SU-DHL-6 (cell line): Measurements from ENCODE around the gene ALDH9A1.

Source experiments
- H2AFZ ChIP-seq: fragments of 200-600 bp; sonication (generic); 2 replicates; pipeline ENCODE4 v1.6.1; 2014; ENCODE audit warnings: low read depth, mild to moderate bottlenecking, moderate library complexity, mixed read lengths, antibody characterized with exemption, low read length; ENCODE audit not compliant: severe bottlenecking
- H3F3A ChIP-seq: fragments of 200-600 bp; shearing (Covaris generic); 2 replicates; pipeline ENCODE4 v1.6.0; 2016; ENCODE audit warnings: antibody characterized with exemption, mild to moderate bottlenecking; ENCODE audit not compliant: insufficient read depth
- H3K27ac ChIP-seq: fragments of 200-600 bp; sonication (generic); 2 replicates; pipeline ENCODE4 v1.5.1; 2016; ENCODE audit warnings: low read depth, mild to moderate bottlenecking, low read length, moderate library complexity, mixed read lengths
- H3K27me3 ChIP-seq: fragments of 200-600 bp; sonication (generic), shearing (Covaris generic); 2 replicates; pipeline ENCODE4 v1.6.0; 2014; ENCODE audit warnings: mild to moderate bottlenecking, low read length
- H3K36me3 ChIP-seq: fragments of 200-600 bp; sonication (generic); 2 replicates; pipeline ENCODE4 v1.6.1; 2014; ENCODE audit warnings: mild to moderate bottlenecking, low read length, mixed read lengths
- H3K4me2 ChIP-seq: fragments of 300-600, 200-600 bp; shearing (Covaris generic), sonication (generic); 2 replicates; pipeline ENCODE4 v1.6.0; 2014; ENCODE audit warnings: low read length, low read depth, mild to moderate bottlenecking; ENCODE audit not compliant: poor library complexity, severe bottlenecking
- H3K4me3 ChIP-seq: fragments of 200-600 bp; sonication (generic); 2 replicates; pipeline ENCODE4 v1.5.1; 2014; ENCODE audit warnings: antibody characterized with exemption, low read length, mild to moderate bottlenecking, mixed read lengths; ENCODE audit not compliant: insufficient read depth, poor library complexity, severe bottlenecking
- H3K79me2 ChIP-seq: fragments of 200-600 bp; sonication (generic); 2 replicates; pipeline ENCODE4 v1.6.1; 2014; ENCODE audit warnings: mild to moderate bottlenecking, low read length, moderate library complexity; ENCODE audit not compliant: insufficient read depth
- H3K9ac ChIP-seq: fragments of 200-600 bp; sonication (generic); 2 replicates; pipeline ENCODE4 v1.7.0; 2014; ENCODE audit warnings: mild to moderate bottlenecking, low read length
- H3K9me2 ChIP-seq: fragments of 200-600 bp; sonication (generic); replicated peaks from 2 replicates; pipeline ENCODE4 v1.6.1; 2014; ENCODE audit warnings: low read length; ENCODE audit not compliant: insufficient read depth
- H3K9me3 ChIP-seq: fragments of 200-600 bp; sonication (generic); 2 replicates; pipeline ENCODE4 v1.6.1; 2014; ENCODE audit warnings: low read length, mixed read lengths; ENCODE audit not compliant: insufficient read depth
- H4K20me1 ChIP-seq: fragments of 200-600 bp; sonication (generic); 2 replicates; pipeline ENCODE4 v1.6.1; 2014; ENCODE audit warnings: low read depth, mild to moderate bottlenecking, antibody characterized with exemption, low read length, moderate library complexity, mixed read lengths
- CTCF ChIP-seq: fragments of 200-600 bp; sonication (generic); IDR thresholded peaks from one replicate; pipeline ENCODE4 v1.5.1; 2017; ENCODE audit warnings: antibody characterized with exemption, mild to moderate bottlenecking, low read length, moderate library complexity; ENCODE audit not compliant: insufficient read depth, poor library complexity, severe bottlenecking
- EZH2phosphoT487 ChIP-seq: fragments of 200-600 bp; sonication (generic), shearing (Covaris generic); conservative IDR thresholded peaks from 2 replicates; pipeline ENCODE4 v1.6.1; 2018; ENCODE audit warnings: mild to moderate bottlenecking, antibody characterized with exemption, low read length, moderate library complexity, mixed read lengths

ALDH9A1 gene

GRCh38 chr1:165648919-165649572 lies 49.3 kb downstream of the ALDH9A1 start:
- H3K9me2 ChIP-seq, result no peaks in the 10 kb centered on the region
- H2AFZ ChIP-seq, result no peak overlapping the region
- H3K9me3 ChIP-seq, result no peaks in the 10 kb centered on the region
- H3K79me2 ChIP-seq, result no peaks in the 10 kb centered on the region
- no peak overlapping the region for H3K4me3 ChIP-seq
- H3K4me2 ChIP-seq, result no peak overlapping the region
- no peaks in the 10 kb centered on the region for H3K36me3 ChIP-seq
- H4K20me1 ChIP-seq, result no peaks in the 10 kb centered on the region
- H3F3A ChIP-seq, result no peaks in the 10 kb centered on the region
- no peak overlapping the region for H3K9ac ChIP-seq
- H3K27me3 ChIP-seq, result no peaks in the 10 kb centered on the region
- no peak for TF ChIP-seq EZH2phosphoT487
- no peak for TF ChIP-seq CTCF
- no peak overlapping the region for H3K27ac ChIP-seq

GRCh38 chr1:165647970-165648369 lies 50.4 kb downstream of the ALDH9A1 start:
- Histone ChIP-seq H4K20me1 (no peaks in the 10 kb centered on the region), H3K27me3 (no peaks in the 10 kb centered on the region), H3K9me3 (no peaks in the 10 kb centered on the region), H3K9me2 (no peaks in the 10 kb centered on the region), H3K36me3 (no peaks in the 10 kb centered on the region), H3K9ac (no peak overlapping the region), H3K4me3 (no peak overlapping the region), H2AFZ (no peak overlapping the region), H3K4me2 (no peak overlapping the region), H3F3A (no peaks in the 10 kb centered on the region), H3K79me2 (no peaks in the 10 kb centered on the region), H3K27ac (no peak overlapping the region)
- TF ChIP-seq EZH2phosphoT487 (no peak), CTCF (no peak)

- H3K9ac ChIP-seq, result no peak overlapping the region
- H3K9me2 ChIP-seq, result no peaks in the 10 kb centered on the region
- H3F3A ChIP-seq, result no peaks in the 10 kb centered on the region
- no peak overlapping the region for H2AFZ ChIP-seq
- H3K4me3 ChIP-seq, result no peak overlapping the region
- no peaks in the 10 kb centered on the region for H4K20me1 ChIP-seq
- H3K27me3 ChIP-seq, result no peaks in the 10 kb centered on the region
- H3K4me2 ChIP-seq, result no peak overlapping the region
- H3K36me3 ChIP-seq, result no peaks in the 10 kb centered on the region
- H3K9me3 ChIP-seq, result no peaks in the 10 kb centered on the region
- no peaks in the 10 kb centered on the region for H3K79me2 ChIP-seq
- TF ChIP-seq CTCF (no peak), EZH2phosphoT487 (no peak)
- no peak overlapping the region for H3K27ac ChIP-seq
Observed at GRCh38 chr1:165647517-165647916, 50.8 kb downstream of the ALDH9A1 start.
